Adrenal gland (tissue), 12 donors: Measurements from ENCODE around the gene TCF4. TPM values are rescaled to one million over a fixed set of nuclear protein-coding genes. Genes with fewer than 3 reads are reported as not detected.

Experiments used
- DNase-seq, 7 donors: peaks; one replicate each; pipeline ENCODE4 v3.0.0-alpha.2; 2019 to 2020
- H3K27ac ChIP-seq, 5 donors: fragments of 200-600 bp; sonication (generic) in 4 of 5; 1 replicate in 3 of 5; 2 replicates in 2 of 5; pipeline versions ENCODE4 v1.5.1 to v1.8.0; 2016 to 2020; ENCODE audit warnings: mild to moderate bottlenecking in 1 of 5
- H3K27me3 ChIP-seq: fragments of 200-600 bp; 2 replicates; pipeline ENCODE4 v1.8.0; 2021
- H3K36me3 ChIP-seq, 2 donors: fragments of 200-600 bp; replicated peaks in 1 of 2; 1 replicate in 1 of 2; 2 replicates in 1 of 2; pipeline versions ENCODE4 v1.5.1 to v1.8.0; 2018 to 2022
- H3K4me1 ChIP-seq, 2 donors: fragments of 200-600 bp; replicated peaks in 1 of 2; 1 replicate in 1 of 2; 2 replicates in 1 of 2; pipeline versions ENCODE4 v1.5.1 to v1.8.0; 2018 to 2021
- H3K4me3 ChIP-seq, 4 donors: fragments of 200-600 bp; sonication (generic) in 3 of 4; one replicate each; pipeline ENCODE4 v1.5.1; 2016 to 2018
- H3K9me3 ChIP-seq, 3 donors: fragments of 200-600 bp; sonication (generic) in 1 of 3; replicated peaks in 1 of 3; 1 replicate in 2 of 3; 2 replicates in 1 of 3; pipeline versions ENCODE4 v1.5.1 to v1.8.0; 2016 to 2021
- POLR2A ChIP-seq, 2 donors: fragments of 450-650 bp; IDR thresholded peaks; one replicate each; pipeline ENCODE4 v1.6.1; 2017; ENCODE audit warnings: antibody characterized with exemption in 2 of 2, mild to moderate bottlenecking in 2 of 2, moderate library complexity in 1 of 2
- WGBS, 4 donors: extraction: QIAGEN DNeasy Blood & Tissue Kit in 2 of 4; methylation state at CpG; one replicate each; pipeline versions ENCODE4 v1.1.5 to v1.1.7; 2013 to 2017; 5-methylcytosine and 5-hydroxymethylcytosine counted together
- intact Hi-C, 2 donors: fragments of 100-400 bp; cut with DNase I; formaldehyde crosslinking; loops; one replicate each; pipeline versions ENCODE4 v1.14.1 to v1.15.0; 2022 to 2023
- polyA plus RNA-seq, 3 donors: library from polyadenylated mRNA; stranded (reverse); fragments of 200-250 nt in 2 of 3; fragments of 350-450 nt in 1 of 3; fragmentation: Illumina TruSeq in 1 of 3; extraction: RNeasy Lipid Tissue Mini Kit (QIAGEN cat#74804) in 1 of 3; gene quantifications; one replicate each; pipeline ENCODE4 v1.2.3, GENCODE V29; 2013 to 2014
- total RNA-seq, 9 donors: library from RNA; depleted of rRNA in 4 of 9; stranded (reverse); fragments of >200 nt in 4 of 9; fragments of 120-200 nt in 1 of 9; fragmentation: NEBNext Ultra II Directional in 1 of 9; extraction: Animal tissue kit (Norgen Biotek cat#: 25700) in 1 of 9; gene quantifications; one replicate each; pipeline versions ENCODE4 v1.1.0 to v1.2.4, GENCODE V29; 2013 to 2023
- TF ChIP-seq, protein P1 (sequence below), 6 experiments: fragments of 450-650 bp in 4 of 6; fragments of 200-600 bp in 2 of 6; sonication (generic) in 1 of 6; IDR thresholded peaks; 1 replicate in 5 of 6; 2 replicates in 1 of 6; pipeline versions ENCODE4 v1.5.1 to v1.8.0; 2016 to 2021; ENCODE audit warnings: antibody characterized with exemption in 6 of 6, mild to moderate bottlenecking in 2 of 6, moderate library complexity in 1 of 6
- donor health status: healthy with polysubstance abuse.
- donor health status: Bipolar disorder and iron deficiency.
- donor health status: DM: yes; HTN: yes; CAD: no.
- donor health status: DM: no; HTN: no; CAD: no.
- donor health status: DM: no; HTN: no; CAD: no.
- donor health status: DM: yes; HTN: yes; CAD: no.

The TCF4 gene
- total and polyA plus RNA-seq, 12 donors: 21.9 to 196 (median 112) TPM

GRCh38 chr18:55479656-55480420 lies 108.2 kb downstream of the TCF4 start:
- peaks cover 0 to 11% of the 10 kb centered on the region in 2 donors for H3K4me1 ChIP-seq
- no peak for DNase-seq
- no peaks in the 10 kb centered on the region for H3K36me3 ChIP-seq
- H3K27ac ChIP-seq: no peak overlapping the region
- H3K27me3 ChIP-seq: no peaks in the 10 kb centered on the region
- H3K9me3 ChIP-seq: no peaks in the 10 kb centered on the region
- intact Hi-C loops: no loop called here
- 87 to 92% (median 91%) methylated on average over 9 of the region's 9 CpGs for WGBS, 4 donors
- TF ChIP-seq POLR2A (IDR thresholded peaks at IDR 0.05): no peak
- TF ChIP-seq, protein P1, sequence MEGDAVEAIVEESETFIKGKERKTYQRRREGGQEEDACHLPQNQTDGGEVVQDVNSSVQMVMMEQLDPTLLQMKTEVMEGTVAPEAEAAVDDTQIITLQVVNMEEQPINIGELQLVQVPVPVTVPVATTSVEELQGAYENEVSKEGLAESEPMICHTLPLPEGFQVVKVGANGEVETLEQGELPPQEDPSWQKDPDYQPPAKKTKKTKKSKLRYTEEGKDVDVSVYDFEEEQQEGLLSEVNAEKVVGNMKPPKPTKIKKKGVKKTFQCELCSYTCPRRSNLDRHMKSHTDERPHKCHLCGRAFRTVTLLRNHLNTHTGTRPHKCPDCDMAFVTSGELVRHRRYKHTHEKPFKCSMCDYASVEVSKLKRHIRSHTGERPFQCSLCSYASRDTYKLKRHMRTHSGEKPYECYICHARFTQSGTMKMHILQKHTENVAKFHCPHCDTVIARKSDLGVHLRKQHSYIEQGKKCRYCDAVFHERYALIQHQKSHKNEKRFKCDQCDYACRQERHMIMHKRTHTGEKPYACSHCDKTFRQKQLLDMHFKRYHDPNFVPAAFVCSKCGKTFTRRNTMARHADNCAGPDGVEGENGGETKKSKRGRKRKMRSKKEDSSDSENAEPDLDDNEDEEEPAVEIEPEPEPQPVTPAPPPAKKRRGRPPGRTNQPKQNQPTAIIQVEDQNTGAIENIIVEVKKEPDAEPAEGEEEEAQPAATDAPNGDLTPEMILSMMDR (IDR thresholded peaks at IDR 0.05): no peak
- H3K4me3 ChIP-seq: no peak overlapping the region

DNA sequence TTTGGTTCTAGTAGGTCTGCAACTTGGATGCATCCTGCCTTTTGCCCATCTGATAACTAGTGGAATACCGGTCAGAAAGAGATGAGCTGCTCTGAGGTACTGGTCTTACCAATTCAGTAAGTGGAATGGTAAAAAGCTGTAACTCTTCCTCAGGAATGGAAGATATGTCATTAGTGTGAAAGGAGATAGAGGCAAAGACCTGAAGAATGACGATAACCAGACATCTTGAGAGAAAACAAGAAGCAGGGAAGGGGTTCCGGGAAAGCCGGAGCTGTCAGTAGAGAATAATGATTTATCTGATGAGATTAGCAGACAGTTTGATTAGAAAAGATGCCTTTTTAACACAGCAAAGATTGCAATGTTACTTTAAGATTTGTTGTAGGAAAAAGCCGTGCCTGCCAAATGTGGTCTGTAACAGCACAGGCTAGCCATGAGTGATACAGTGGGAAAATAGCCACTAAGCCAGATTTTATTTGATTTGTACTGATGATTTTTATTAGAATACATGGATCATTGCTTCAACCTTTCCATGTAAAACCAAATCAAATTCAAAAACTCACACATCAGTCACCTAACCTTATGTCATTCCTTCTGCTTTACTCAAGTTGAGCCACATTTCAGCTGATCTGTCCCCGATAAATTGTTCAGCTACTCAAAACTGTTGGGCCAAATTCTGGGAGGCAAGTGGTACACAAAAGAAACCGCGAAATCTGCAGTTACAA lies 110.0 kb downstream of the TCF4 start:
- no peak for TF ChIP-seq POLR2A (IDR thresholded peaks at IDR 0.05)
- TF ChIP-seq, protein P1 (IDR thresholded peaks at IDR 0.05): no peak
- Histone ChIP-seq H3K36me3 (no peaks in the 10 kb centered on the region), H3K4me3 (peak overlapping the region in 3 of 4 donors; percentile 18 to 72 (median 20)), H3K9me3 (no peaks in the 10 kb centered on the region), H3K27me3 (no peaks in the 10 kb centered on the region), H3K4me1 (peaks cover 0 to 11% of the 10 kb centered on the region in 2 donors), H3K27ac (peak overlapping the region in 4 of 5 donors; percentile 42 to 79 (median 61))
- peak in 2 of 7 donors; percentile 23 to 24 for DNase-seq
- intact Hi-C loops: no loop called here
- 28 to 32% (median 32%) methylated on average over 8 of the region's 8 CpGs for WGBS, 4 donors

DNA sequence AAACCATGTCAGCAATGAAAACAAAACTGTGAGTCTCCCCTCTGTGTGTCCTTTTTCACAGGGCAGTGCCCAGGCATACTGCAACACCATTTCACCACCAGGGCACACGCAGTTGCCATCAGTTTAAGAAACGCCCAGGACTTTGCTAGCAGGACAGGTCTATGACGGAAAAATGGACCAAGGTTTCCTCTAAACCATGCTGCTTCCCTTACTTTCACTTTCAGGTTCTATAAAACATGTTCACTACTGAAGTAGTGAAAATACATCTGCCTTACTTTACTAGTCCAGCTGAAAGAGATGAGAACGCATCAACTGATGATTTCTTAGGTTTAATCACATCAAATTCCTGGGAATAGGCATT lies 110.5 kb downstream of the TCF4 start:
- no peaks in the 10 kb centered on the region for H3K27me3 ChIP-seq
- no peaks in the 10 kb centered on the region for H3K9me3 ChIP-seq
- H3K4me3 ChIP-seq: peak overlapping the region in 3 of 4 donors; percentile 18 to 72 (median 20)
- WGBS, 4 donors: 0 to 4% (median 2%) methylated on average over 4 of the region's 4 CpGs
- H3K36me3 ChIP-seq: no peaks in the 10 kb centered on the region
- TF ChIP-seq, protein P1 (IDR thresholded peaks at IDR 0.05): peak in 4 of 6 experiments; percentile 32 to 52 (median 35)
- peak in 1 of 2 donors; percentile 14 for TF ChIP-seq POLR2A (IDR thresholded peaks at IDR 0.05)
- peak; percentile 33 to 77 (median 54) for DNase-seq
- peaks cover 0 to 11% of the 10 kb centered on the region in 2 donors for H3K4me1 ChIP-seq
- peak overlapping the region in 4 of 5 donors; percentile 42 to 79 (median 61) for H3K27ac ChIP-seq
- intact Hi-C loops: no loop called here

GRCh38 chr18:55475916-55476315 lies 112.1 kb downstream of the TCF4 start:
- peaks cover 0 to 17% of the 10 kb centered on the region in 2 donors for H3K4me1 ChIP-seq
- no peak overlapping the region for H3K27ac ChIP-seq
- H3K27me3 ChIP-seq: no peaks in the 10 kb centered on the region
- WGBS, 4 donors: 88 to 100% (median 95%) methylated on average over 1 of the region's 1 CpG
- no peaks in the 10 kb centered on the region for H3K9me3 ChIP-seq
- intact Hi-C loops: no loop called here
- H3K36me3 ChIP-seq: no peaks in the 10 kb centered on the region
- TF ChIP-seq, protein P1 (IDR thresholded peaks at IDR 0.05): no peak
- TF ChIP-seq POLR2A (IDR thresholded peaks at IDR 0.05): no peak
- H3K4me3 ChIP-seq: no peak overlapping the region
- no peak for DNase-seq
